T-cell (primary cell): Measurements from ENCODE around the gene SRGAP1. TPM values are rescaled to one million over a fixed set of nuclear protein-coding genes. Genes with fewer than 3 reads are reported as not detected.

Experiments
- ATAC-seq, 4 experiments: fragments of 200-7000 bp in 3 of 4; fragments of 150-1000 bp in 1 of 4; cut with Tn5 transposase; replicated peaks in 1 of 4; 1 replicate in 3 of 4; 2 replicates in 1 of 4; pipeline ENCODE4 v1.10.0; 2021; ENCODE audit warnings: moderate library complexity in 3 of 4, mild to moderate bottlenecking in 2 of 4, moderate number of reproducible peaks in 1 of 4
- CTCF ChIA-PET, 2 donors: fragments of 300-600 bp; sonication (Branson Sonifier 250); formaldehyde crosslinking; loops; one replicate each; lab custom pipeline; 2022; ENCODE audit warnings: antibody characterized with exemption in 2 of 2; lab: Charles Lee
- POLR2A ChIA-PET, 2 donors: fragments of 300-600 bp; sonication (Branson Sonifier 250); formaldehyde crosslinking; loops; one replicate each; lab custom pipeline; 2022; ENCODE audit warnings: antibody characterized with exemption in 2 of 2; lab: Charles Lee
- DNase-seq, 35 experiments: peaks; one replicate each; pipeline versions ENCODE4 v3.0.0 to v3.0.0-alpha.2; 2013 to 2023
- H3K27ac ChIP-seq: one replicate; pipeline ENCODE4 v1.5.1; 2013; ENCODE audit warnings: low read length
- H3K27me3 ChIP-seq, 2 experiments: replicated peaks in 1 of 2; 1 replicate in 1 of 2; 2 replicates in 1 of 2; pipeline versions ENCODE4 v1.6.1 to v1.7.0; 2013; ENCODE audit warnings: low read length in 1 of 2, mixed read lengths in 1 of 2; ENCODE audit not compliant: control insufficient read depth in 2 of 2, insufficient read depth in 2 of 2; ENCODE audit errors: extremely low read depth in 1 of 2
- H3K36me3 ChIP-seq, 2 donors: 1 replicate in 1 of 2; 2 replicates in 1 of 2; pipeline versions ENCODE4 v1.6.1 to v1.7.0; 2013; ENCODE audit warnings: low read length in 1 of 2; ENCODE audit not compliant: control insufficient read depth in 2 of 2, insufficient read depth in 1 of 2; ENCODE audit errors: extremely low read depth in 1 of 2
- H3K4me1 ChIP-seq, 2 experiments: 1 replicate in 1 of 2; 2 replicates in 1 of 2; pipeline versions ENCODE4 v1.6.1 to v1.7.0; 2013; ENCODE audit warnings: low read length in 2 of 2, mixed read lengths in 1 of 2; ENCODE audit not compliant: insufficient read depth in 2 of 2, control insufficient read depth in 1 of 2; ENCODE audit errors: extremely low read depth in 1 of 2
- H3K4me3 ChIP-seq, 2 donors: 1 replicate in 1 of 2; 2 replicates in 1 of 2; pipeline versions ENCODE4 v1.5.1 to v1.7.0; 2013; ENCODE audit warnings: mild to moderate bottlenecking in 2 of 2, low read length in 1 of 2, moderate library complexity in 1 of 2; ENCODE audit not compliant: control insufficient read depth in 1 of 2; ENCODE audit errors: extremely low read depth in 1 of 2
- H3K9me3 ChIP-seq: 2 replicates; pipeline ENCODE4 v1.7.0; 2013
- H3K27ac Mint-ChIP-seq, 2 donors: one replicate each; pipeline ENCODE4 v1.8.0; 2020 to 2021; ENCODE audit warnings: mild to moderate bottlenecking in 2 of 2, mixed read lengths in 2 of 2
- H3K27me3 Mint-ChIP-seq, 2 donors: one replicate each; pipeline ENCODE4 v1.8.0; 2021 to 2022; ENCODE audit warnings: mixed read lengths in 2 of 2
- H3K36me3 Mint-ChIP-seq: one replicate; pipeline ENCODE4 v1.8.0; 2021; ENCODE audit warnings: mixed read lengths
- H3K4me1 Mint-ChIP-seq, 3 donors: one replicate each; pipeline ENCODE4 v1.8.0; 2020 to 2022; ENCODE audit warnings: mixed read lengths in 3 of 3, mild to moderate bottlenecking in 1 of 3
- H3K4me3 Mint-ChIP-seq, 3 donors: one replicate each; pipeline ENCODE4 v1.8.0; 2020 to 2022; ENCODE audit warnings: mild to moderate bottlenecking in 3 of 3, mixed read lengths in 3 of 3, moderate library complexity in 3 of 3
- H3K9me3 Mint-ChIP-seq, 3 donors: one replicate each; pipeline ENCODE4 v1.8.0; 2020 to 2022; ENCODE audit warnings: mixed read lengths in 3 of 3
- WGBS: methylation state at CpG from one replicate; pipeline ENCODE4 v1.1.5; 2013; ENCODE audit warnings: missing lambda C conversion rate; ENCODE audit not compliant: insufficient coverage; 5-methylcytosine and 5-hydroxymethylcytosine counted together
- total RNA-seq, 35 experiments: library from RNA in 6 of 35; stranded (reverse) in 6 of 35; fragments of 120-200 nt in 1 of 35; gene quantifications; one replicate each; pipeline versions ENCODE4 v1.2.1 to v1.2.4 and lab custom pipeline; 2013 to 2026

Gene SRGAP1
- total RNA-seq, 5 donors from 2014 or later (not counting 1 experiment from before 2014, with no cell fraction given): 0.07 to 0.38 (median 0.17) TPM; not detected in 1

GRCh38 chr12:63805704-63806672 lies 38.5 kb upstream of the SRGAP1 start:
- H3K27me3 Mint-ChIP-seq: no peaks in the 10 kb centered on the region
- Histone ChIP-seq H3K4me3 (no peak overlapping the region), H3K4me1 (no peaks in the 10 kb centered on the region), H3K36me3 (peaks cover 0 to 10% of the 10 kb centered on the region in 2 donors), H3K27ac (no peak overlapping the region), H3K27me3 (no peaks in the 10 kb centered on the region), H3K9me3 (no peaks in the 10 kb centered on the region)
- no peaks in the 10 kb centered on the region for H3K9me3 Mint-ChIP-seq
- no peak overlapping the region for H3K27ac Mint-ChIP-seq
- ATAC-seq (no peak), DNase-seq (no peak)
- no peaks in the 10 kb centered on the region for H3K4me1 Mint-ChIP-seq
- 80% methylated on average over 1 of the region's 3 CpGs for WGBS
- peaks cover 14% of the 10 kb centered on the region for H3K36me3 Mint-ChIP-seq
- CTCF ChIA-PET: no interaction called here
- no peak overlapping the region for H3K4me3 Mint-ChIP-seq
- POLR2A ChIA-PET: no interaction called here

- POLR2A ChIA-PET: interaction anchor here in 1 of 2 donors (0.6 kb wide), 1 partner anchor 28 kb away, joined by 3 read pairs; no protein-coding TSS in a partner anchor
- Mint-ChIP-seq H3K27me3 (no peaks in the 10 kb centered on the region), H3K4me3 (no peak overlapping the region), H3K4me1 (no peaks in the 10 kb centered on the region), H3K27ac (no peak overlapping the region), H3K36me3 (peaks cover 14% of the 10 kb centered on the region), H3K9me3 (no peaks in the 10 kb centered on the region)
- DNase-seq: no peak
- WGBS: 100% methylated on average over 4 of the region's 5 CpGs
- Histone ChIP-seq H3K4me3 (no peak overlapping the region), H3K9me3 (no peaks in the 10 kb centered on the region), H3K4me1 (no peaks in the 10 kb centered on the region), H3K36me3 (peaks cover 0 to 10% of the 10 kb centered on the region in 2 donors), H3K27me3 (no peaks in the 10 kb centered on the region), H3K27ac (no peak overlapping the region)
- ATAC-seq: no peak
- CTCF ChIA-PET: interaction anchor here in 1 of 2 donors (1.2 kb wide), 1 partner anchor 10 kb away, joined by 4 read pairs; no protein-coding TSS in a partner anchor
Measured at GRCh38 chr12:63808631-63809030, 35.9 kb upstream of the SRGAP1 start.

GRCh38 chr12:63809566-63809965 lies 34.9 kb upstream of the SRGAP1 start:
- Mint-ChIP-seq H3K9me3 (no peaks in the 10 kb centered on the region), H3K4me3 (no peak overlapping the region), H3K27me3 (no peaks in the 10 kb centered on the region), H3K27ac (no peak overlapping the region), H3K36me3 (peaks cover 14% of the 10 kb centered on the region), H3K4me1 (peaks cover 5 to 7% (median 5%) of the 10 kb centered on the region in 3 donors)
- Histone ChIP-seq H3K4me3 (no peak overlapping the region), H3K27me3 (peaks cover 0 to 2% of the 10 kb centered on the region in 2 experiments), H3K4me1 (peaks cover 2 to 7% of the 10 kb centered on the region in 2 experiments), H3K36me3 (peaks cover 0 to 10% of the 10 kb centered on the region in 2 donors), H3K27ac (no peak overlapping the region), H3K9me3 (no peaks in the 10 kb centered on the region)
- ATAC-seq: no peak
- POLR2A ChIA-PET: no interaction called here
- WGBS: no CpG with 5 or more reads among the region's 4 CpGs
- CTCF ChIA-PET: interaction anchor here (0.6 to 1.2 kb wide), 5 partner anchors 8 to 1497 kb away, joined by 3 to 6 read pairs (median 3); no protein-coding TSS in a partner anchor
- no peak for DNase-seq

- Mint-ChIP-seq H3K36me3 (peaks cover 7% of the 10 kb centered on the region), H3K4me1 (peaks cover 12 to 18% (median 18%) of the 10 kb centered on the region in 3 donors), H3K27ac (no peak overlapping the region), H3K4me3 (no peak overlapping the region), H3K27me3 (no peaks in the 10 kb centered on the region), H3K9me3 (no peaks in the 10 kb centered on the region)
- H3K4me1 ChIP-seq: peaks cover 8 to 18% of the 10 kb centered on the region in 2 experiments
- WGBS: 100% methylated on average over 2 of the region's 2 CpGs
- peaks cover 0 to 2% of the 10 kb centered on the region in 2 experiments for H3K27me3 ChIP-seq
- no peaks in the 10 kb centered on the region for H3K9me3 ChIP-seq
- H3K36me3 ChIP-seq: peaks cover 0 to 3% of the 10 kb centered on the region in 2 donors
- CTCF ChIA-PET: interaction anchor here in 1 of 2 donors (1.1 kb wide), 1 partner anchor 9 kb away, joined by 3 read pairs; no protein-coding TSS in a partner anchor
- no peak overlapping the region for H3K4me3 ChIP-seq
- H3K27ac ChIP-seq: no peak overlapping the region
- ATAC-seq: no peak
- POLR2A ChIA-PET: no interaction called here
- DNase-seq: no peak
Measured at GRCh38 chr12:63811334-63811733, 33.2 kb upstream of the SRGAP1 start.

- H3K4me1 Mint-ChIP-seq: peaks cover 12 to 18% (median 18%) of the 10 kb centered on the region in 3 donors
- peaks cover 7% of the 10 kb centered on the region for H3K36me3 Mint-ChIP-seq
- Histone ChIP-seq H3K4me3 (no peak overlapping the region), H3K27me3 (peaks cover 0 to 2% of the 10 kb centered on the region in 2 experiments), H3K36me3 (peaks cover 0 to 3% of the 10 kb centered on the region in 2 donors), H3K27ac (no peak overlapping the region), H3K4me1 (peaks cover 8 to 18% of the 10 kb centered on the region in 2 experiments), H3K9me3 (no peaks in the 10 kb centered on the region)
- H3K27me3 Mint-ChIP-seq: no peaks in the 10 kb centered on the region
- ATAC-seq (no peak), DNase-seq (no peak)
- H3K9me3 Mint-ChIP-seq: no peaks in the 10 kb centered on the region
- CTCF ChIA-PET: interaction anchor here (1.1 to 1.2 kb wide), 2 partner anchors 9 to 11 kb away, joined by 3 read pairs; no protein-coding TSS in a partner anchor
- WGBS: 76% methylated on average over 2 of the region's 2 CpGs
- POLR2A ChIA-PET: no interaction called here
- no peak overlapping the region for H3K4me3 Mint-ChIP-seq
- H3K27ac Mint-ChIP-seq: no peak overlapping the region
Measured at GRCh38 chr12:63811755-63812154, 32.7 kb upstream of the SRGAP1 start.

- peak overlapping the region; percentile 87 to 93 for H3K27ac Mint-ChIP-seq
- H3K9me3 Mint-ChIP-seq: peaks cover 0 to 8% (median 7%) of the 10 kb centered on the region in 3 donors
- H3K36me3 Mint-ChIP-seq: peaks cover 4% of the 10 kb centered on the region
- ChIA-PET POLR2A (interaction anchor here in 1 of 2 donors (0.7 kb wide), 1 partner anchor 260 kb away, joined by 3 read pairs; no protein-coding TSS in a partner anchor), CTCF (interaction anchor here in 1 of 2 donors (0.7 kb wide), 1 partner anchor 437 kb away, joined by 5 read pairs; no protein-coding TSS in a partner anchor)
- Histone ChIP-seq H3K4me1 (peaks cover 8 to 18% of the 10 kb centered on the region in 2 experiments), H3K27me3 (peaks cover 0 to 5% of the 10 kb centered on the region in 2 experiments), H3K36me3 (peaks cover 0 to 3% of the 10 kb centered on the region in 2 donors), H3K27ac (peak overlapping the region; percentile 62), H3K4me3 (no peak overlapping the region), H3K9me3 (no peaks in the 10 kb centered on the region)
- H3K4me3 Mint-ChIP-seq: peak overlapping the region in 1 of 3 donors; percentile 31
- DNase-seq (peak in 1 of 35 experiments; percentile 9), ATAC-seq (no peak)
- peaks cover 0 to 5% of the 10 kb centered on the region in 2 donors for H3K27me3 Mint-ChIP-seq
- no CpG with 5 or more reads among the region's 4 CpGs for WGBS
- peaks cover 12 to 18% (median 18%) of the 10 kb centered on the region in 3 donors for H3K4me1 Mint-ChIP-seq
Measured at GRCh38 chr12:63814146-63814772, 30.2 kb upstream of the SRGAP1 start.
